GM19397 (cell line): ENCODE measurements around the gene CBX8.

Experiments used
- ATAC-seq: cut with Tn5 transposase; IDR thresholded peaks from one replicate; pipeline ENCODE4 v1.9.1; 2021; ENCODE audit warnings: mild to moderate bottlenecking, moderate library complexity; ENCODE audit not compliant: unreplicated experiment

CBX8 gene

GRCh38 chr17:79795795-79796443 is 958 bp downstream of the CBX8 start:
- no peak for ATAC-seq

GRCh38 chr17:79794659-79795511 is 2.0 kb downstream of the CBX8 start:
- no peak for ATAC-seq

- no peak for ATAC-seq
Measured at GRCh38 chr17:79793924-79794304, 3.0 kb downstream of the CBX8 start.

- no peak for ATAC-seq
Measured at GRCh38 chr17:79792984-79793923, 3.6 kb downstream of the CBX8 start.

- ATAC-seq, result no peak
Measured at GRCh38 chr17:79792341-79792871, 4.5 kb downstream of the CBX8 start.

- ATAC-seq, result no peak
Measured at GRCh38 chr17:79791735-79792161, 5.1 kb downstream of the CBX8 start.

- ATAC-seq, result no peak
Measured at GRCh38 chr17:79790805-79791734, 5.8 kb downstream of the CBX8 start.

- no peak for ATAC-seq
Measured at GRCh38 chr17:79789943-79790804, 6.7 kb downstream of the CBX8 start.

- no peak for ATAC-seq
Measured at GRCh38 chr17:79788989-79789942, 7.6 kb downstream of the CBX8 start.

- ATAC-seq, result no peak
Measured at GRCh38 chr17:79788455-79788854, 8.4 kb downstream of the CBX8 start.

- no peak for ATAC-seq
Measured at GRCh38 chr17:79786930-79787643, 9.8 kb downstream of the CBX8 start.

GRCh38 chr17:79785900-79786810 is 10.7 kb downstream of the CBX8 start:
- no peak for ATAC-seq

- ATAC-seq, result no peak
Measured at GRCh38 chr17:79785017-79785899, 11.6 kb downstream of the CBX8 start.

GRCh38 chr17:79784353-79785016 is 12.4 kb downstream of the CBX8 start:
- no peak for ATAC-seq

- ATAC-seq, result no peak
Measured at GRCh38 chr17:79783891-79784290, 13.0 kb downstream of the CBX8 start.
